Panc1 (cell line): ENCODE measurements around the gene ACSS1.

Experiments used
- POLR2AphosphoS5 ChIP-seq: IDR thresholded peaks from 2 replicates; pipeline ENCODE4 v1.6.1; 2012; ENCODE audit warnings: mild to moderate bottlenecking, low read depth, low read length, moderate library complexity
- REST ChIP-seq, 2 experiments: IDR thresholded peaks; 2 replicates each; pipeline ENCODE4 v1.6.1; 2011 to 2012; ENCODE audit warnings: low read depth in 2 of 2, control low read depth in 1 of 2, low read length in 1 of 2, mild to moderate bottlenecking in 1 of 2, moderate library complexity in 1 of 2; ENCODE audit not compliant: insufficient read depth in 1 of 2

- no peak for TF ChIP-seq REST (IDR thresholded peaks at IDR 0.05; ENCODE audit: insufficient read depth in 1 of 2, low read depth in 2 of 2, low read length in 1 of 2)
- no peak for TF ChIP-seq POLR2AphosphoS5
These were observed 63.8 kb downstream of the ACSS1 start for GRCh38 chr20:24994186-24994465.
